Natural killer cell (primary cell): ENCODE results near the gene COL23A1. TPM values are rescaled to one million over a fixed set of nuclear protein-coding genes. Genes with fewer than 3 reads are reported as not detected.

Experiments
- ATAC-seq, 3 donors: fragments of 150-1000 bp in 2 of 3; fragments of 200-7000 bp in 1 of 3; cut with Tn5 transposase; 1 replicate in 1 of 3; 2 replicates in 2 of 3; pipeline ENCODE4 v1.10.0; 2021; ENCODE audit warnings: mild to moderate bottlenecking in 2 of 3, moderate library complexity in 2 of 3
- DNase-seq, 2 donors: peaks; one replicate each; pipeline versions ENCODE4 v3.0.0 to v3.0.0-alpha.2; 2013 to 2021; ENCODE audit warnings: mixed read lengths in 1 of 2
- H3K27ac ChIP-seq: one replicate; pipeline ENCODE4 v1.5.1; 2013; ENCODE audit warnings: mild to moderate bottlenecking, low read length
- H3K27me3 ChIP-seq: one replicate; pipeline ENCODE4 v1.6.1; 2013; ENCODE audit warnings: low read length; ENCODE audit not compliant: control insufficient read depth, insufficient read depth
- H3K36me3 ChIP-seq: one replicate; pipeline ENCODE4 v1.6.1; 2013; ENCODE audit warnings: low read length; ENCODE audit not compliant: control insufficient read depth, insufficient read depth
- H3K4me1 ChIP-seq: one replicate; pipeline ENCODE4 v1.6.1; 2013; ENCODE audit warnings: low read length; ENCODE audit not compliant: control insufficient read depth, insufficient read depth
- H3K4me3 ChIP-seq: one replicate; pipeline ENCODE4 v1.5.1; 2013; ENCODE audit warnings: low read length
- H3K9me3 ChIP-seq: one replicate; pipeline ENCODE4 v1.6.1; 2013; ENCODE audit warnings: low read length; ENCODE audit not compliant: control insufficient read depth, insufficient read depth
- H3K27ac Mint-ChIP-seq, 2 donors: one replicate each; pipeline ENCODE4 v1.8.0; 2022; ENCODE audit warnings: mild to moderate bottlenecking in 2 of 2, mixed read lengths in 2 of 2, moderate library complexity in 1 of 2
- H3K27me3 Mint-ChIP-seq, 2 donors: one replicate each; pipeline ENCODE4 v1.8.0; 2022; ENCODE audit warnings: low read depth in 2 of 2, mixed read lengths in 2 of 2
- H3K36me3 Mint-ChIP-seq: one replicate; pipeline ENCODE4 v1.8.0; 2022; ENCODE audit warnings: mixed read lengths
- H3K4me1 Mint-ChIP-seq, 2 donors: one replicate each; pipeline ENCODE4 v1.8.0; 2022; ENCODE audit warnings: mixed read lengths in 2 of 2
- H3K4me3 Mint-ChIP-seq: one replicate; pipeline ENCODE4 v1.8.0; 2022; ENCODE audit warnings: mild to moderate bottlenecking, moderate library complexity, mixed read lengths
- H3K9me3 Mint-ChIP-seq, 2 donors: one replicate each; pipeline ENCODE4 v1.8.0; 2022; ENCODE audit warnings: mixed read lengths in 2 of 2
- CTCF ChIP-seq: fragments of 200-600 bp; IDR thresholded peaks from one replicate; pipeline ENCODE4 v1.8.0; 2022; ENCODE audit warnings: antibody characterized with exemption
- WGBS: methylation state at CpG from one replicate; pipeline ENCODE4 v1.1.7; 2013; ENCODE audit warnings: missing lambda C conversion rate; ENCODE audit not compliant: insufficient coverage; 5-methylcytosine and 5-hydroxymethylcytosine counted together
- intact Hi-C: fragments of 100-400 bp; cut with micrococcal nuclease; formaldehyde crosslinking; loops from one replicate; pipeline ENCODE4 v1.14.2; 2022
- total RNA-seq, 4 donors: library from RNA; stranded (reverse); fragments of 120-200 nt in 1 of 4; gene quantifications; one replicate each; pipeline versions ENCODE4 v1.2.3 to v1.2.4, GENCODE V29; 2013 to 2022

The COL23A1 gene
- total RNA-seq, 3 donors from 2014 or later (not counting 1 experiment from before 2014, with no cell fraction given), result 0.15 TPM; not detected in 2

GRCh38 chr5:178470760-178471025 lies 119.5 kb downstream of the COL23A1 start:
- Mint-ChIP-seq H3K4me1 (no peaks in the 10 kb centered on the region), H3K27me3 (peaks cover 0 to 13% of the 10 kb centered on the region in 2 donors), H3K36me3 (no peaks in the 10 kb centered on the region), H3K9me3 (no peaks in the 10 kb centered on the region), H3K4me3 (no peak overlapping the region), H3K27ac (no peak overlapping the region)
- TF ChIP-seq CTCF, result no peak
- DNase-seq (no peak), ATAC-seq (no peak)
- H3K9me3 ChIP-seq, result no peaks in the 10 kb centered on the region
- 79% methylated on average over 6 of the region's 6 CpGs for WGBS
- H3K4me1 ChIP-seq, result peaks cover 4% of the 10 kb centered on the region
- intact Hi-C loops, result no loop called here
- no peaks in the 10 kb centered on the region for H3K36me3 ChIP-seq
- no peaks in the 10 kb centered on the region for H3K27me3 ChIP-seq
- H3K4me3 ChIP-seq, result no peak overlapping the region
- H3K27ac ChIP-seq, result no peak overlapping the region

GRCh38 chr5:178469975-178470759 lies 120.0 kb downstream of the COL23A1 start:
- Mint-ChIP-seq H3K27me3 (peaks cover 0 to 13% of the 10 kb centered on the region in 2 donors), H3K4me3 (no peak overlapping the region), H3K9me3 (no peaks in the 10 kb centered on the region), H3K27ac (no peak overlapping the region), H3K4me1 (no peaks in the 10 kb centered on the region), H3K36me3 (no peaks in the 10 kb centered on the region)
- intact Hi-C loops, result no loop called here
- no peaks in the 10 kb centered on the region for H3K27me3 ChIP-seq
- ATAC-seq (no peak), DNase-seq (no peak)
- 85% methylated on average over 18 of the region's 18 CpGs for WGBS
- peaks cover 4% of the 10 kb centered on the region for H3K4me1 ChIP-seq
- no peaks in the 10 kb centered on the region for H3K36me3 ChIP-seq
- no peaks in the 10 kb centered on the region for H3K9me3 ChIP-seq
- no peak overlapping the region for H3K27ac ChIP-seq
- no peak overlapping the region for H3K4me3 ChIP-seq
- no peak for TF ChIP-seq CTCF

GRCh38 chr5:178469011-178469974 lies 120.9 kb downstream of the COL23A1 start:
- Mint-ChIP-seq H3K4me3 (no peak overlapping the region), H3K4me1 (no peaks in the 10 kb centered on the region), H3K36me3 (no peaks in the 10 kb centered on the region), H3K9me3 (no peaks in the 10 kb centered on the region), H3K27ac (no peak overlapping the region), H3K27me3 (peaks cover 0 to 13% of the 10 kb centered on the region in 2 donors)
- Histone ChIP-seq H3K9me3 (no peaks in the 10 kb centered on the region), H3K4me1 (peaks cover 4% of the 10 kb centered on the region), H3K4me3 (no peak overlapping the region), H3K27me3 (no peaks in the 10 kb centered on the region), H3K27ac (no peak overlapping the region), H3K36me3 (no peaks in the 10 kb centered on the region)
- DNase-seq (no peak), ATAC-seq (no peak)
- intact Hi-C loops, result no loop called here
- 84% methylated on average over 28 of the region's 28 CpGs for WGBS
- no peak for TF ChIP-seq CTCF
